Suprapubic skin (tissue), 4 donors: Measurements from ENCODE around the gene ABRAXAS1.

ENCODE experiments used
- POLR2A ChIP-seq, 2 donors: fragments of 450-650 bp; IDR thresholded peaks; one replicate each; pipeline ENCODE4 v1.6.1; 2017; ENCODE audit warnings: antibody characterized with exemption in 2 of 2, mild to moderate bottlenecking in 2 of 2, moderate library complexity in 2 of 2
- POLR2AphosphoS5 ChIP-seq, 3 donors: sonication (generic); formaldehyde crosslinking; IDR thresholded peaks; one replicate each; pipeline ENCODE4 v1.6.1; 2017; ENCODE audit warnings: antibody characterized with exemption in 3 of 3
- TF ChIP-seq, protein P1 (sequence below), 2 donors: fragments of 200-600 bp in 1 of 2; fragments of 450-650 bp in 1 of 2; sonication (generic) in 1 of 2; IDR thresholded peaks; one replicate each; pipeline ENCODE4 v1.5.1; 2016 to 2019; ENCODE audit warnings: antibody characterized with exemption in 2 of 2, mild to moderate bottlenecking in 1 of 2, moderate library complexity in 1 of 2

DNA sequence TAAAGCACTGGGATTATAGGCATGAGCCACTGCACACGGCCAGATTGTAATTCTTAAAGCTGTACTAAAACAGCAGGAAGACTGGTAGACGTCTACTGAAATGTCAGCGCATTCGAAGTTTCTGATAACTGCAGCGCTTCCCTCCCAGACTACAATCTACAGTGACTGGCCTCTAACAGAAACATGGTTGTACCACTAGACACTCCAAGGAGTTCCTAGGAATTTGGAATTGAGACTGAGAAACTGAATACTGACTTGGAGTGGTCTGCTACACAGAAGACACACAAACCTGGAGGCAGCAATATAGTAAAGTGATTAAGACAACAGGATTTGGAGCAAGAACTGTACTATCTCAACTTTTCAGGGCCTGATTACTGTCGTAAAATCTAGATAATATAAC lies 30.2 kb downstream of the ABRAXAS1 start:
- TF ChIP-seq, protein P1, sequence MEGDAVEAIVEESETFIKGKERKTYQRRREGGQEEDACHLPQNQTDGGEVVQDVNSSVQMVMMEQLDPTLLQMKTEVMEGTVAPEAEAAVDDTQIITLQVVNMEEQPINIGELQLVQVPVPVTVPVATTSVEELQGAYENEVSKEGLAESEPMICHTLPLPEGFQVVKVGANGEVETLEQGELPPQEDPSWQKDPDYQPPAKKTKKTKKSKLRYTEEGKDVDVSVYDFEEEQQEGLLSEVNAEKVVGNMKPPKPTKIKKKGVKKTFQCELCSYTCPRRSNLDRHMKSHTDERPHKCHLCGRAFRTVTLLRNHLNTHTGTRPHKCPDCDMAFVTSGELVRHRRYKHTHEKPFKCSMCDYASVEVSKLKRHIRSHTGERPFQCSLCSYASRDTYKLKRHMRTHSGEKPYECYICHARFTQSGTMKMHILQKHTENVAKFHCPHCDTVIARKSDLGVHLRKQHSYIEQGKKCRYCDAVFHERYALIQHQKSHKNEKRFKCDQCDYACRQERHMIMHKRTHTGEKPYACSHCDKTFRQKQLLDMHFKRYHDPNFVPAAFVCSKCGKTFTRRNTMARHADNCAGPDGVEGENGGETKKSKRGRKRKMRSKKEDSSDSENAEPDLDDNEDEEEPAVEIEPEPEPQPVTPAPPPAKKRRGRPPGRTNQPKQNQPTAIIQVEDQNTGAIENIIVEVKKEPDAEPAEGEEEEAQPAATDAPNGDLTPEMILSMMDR (IDR thresholded peaks at IDR 0.05): no peak
- TF ChIP-seq POLR2A (IDR thresholded peaks at IDR 0.05): no peak
- no peak for TF ChIP-seq POLR2AphosphoS5 (IDR thresholded peaks at IDR 0.05)
